ENCODE measurements around the gene TNFSF8. TPM values are rescaled to one million over a fixed set of nuclear protein-coding genes. Genes with fewer than 3 reads are reported as not detected.

Gene TNFSF8
- 1 to 10 TPM in 2 of 12 donors, under 1 TPM in 8, not detected in 2; 0.41 to 1.2 (median 0.62) TPM for polyA plus RNA-seq (ENCODE audit: insufficient read length in 12 of 12)
- long read RNA-seq, donor 1, result 0 reads
- long read RNA-seq, donor 2, result 0 reads
- long read RNA-seq, donor 3, result 0 reads
- long read RNA-seq, donor 4, partial matches to known transcripts, result 0 of 1 reads
- long read RNA-seq, donor 4, other reads (novel, unspliced or antisense), result 0 of 1 reads
- long read RNA-seq, donor 5, result 0 reads
- long read RNA-seq, donor 6, result 0 reads
- long read RNA-seq, donor 7, result 0 reads
- long read RNA-seq, donor 8, partial matches to known transcripts, result 0 of 1 reads
- long read RNA-seq, donor 8, other reads (novel, unspliced or antisense), result 0 of 1 reads
- long read RNA-seq, donor 9, result 0 reads
- long read RNA-seq, donor 10, result 0 reads
- long read RNA-seq, donor 11, result 0 reads

DNA sequence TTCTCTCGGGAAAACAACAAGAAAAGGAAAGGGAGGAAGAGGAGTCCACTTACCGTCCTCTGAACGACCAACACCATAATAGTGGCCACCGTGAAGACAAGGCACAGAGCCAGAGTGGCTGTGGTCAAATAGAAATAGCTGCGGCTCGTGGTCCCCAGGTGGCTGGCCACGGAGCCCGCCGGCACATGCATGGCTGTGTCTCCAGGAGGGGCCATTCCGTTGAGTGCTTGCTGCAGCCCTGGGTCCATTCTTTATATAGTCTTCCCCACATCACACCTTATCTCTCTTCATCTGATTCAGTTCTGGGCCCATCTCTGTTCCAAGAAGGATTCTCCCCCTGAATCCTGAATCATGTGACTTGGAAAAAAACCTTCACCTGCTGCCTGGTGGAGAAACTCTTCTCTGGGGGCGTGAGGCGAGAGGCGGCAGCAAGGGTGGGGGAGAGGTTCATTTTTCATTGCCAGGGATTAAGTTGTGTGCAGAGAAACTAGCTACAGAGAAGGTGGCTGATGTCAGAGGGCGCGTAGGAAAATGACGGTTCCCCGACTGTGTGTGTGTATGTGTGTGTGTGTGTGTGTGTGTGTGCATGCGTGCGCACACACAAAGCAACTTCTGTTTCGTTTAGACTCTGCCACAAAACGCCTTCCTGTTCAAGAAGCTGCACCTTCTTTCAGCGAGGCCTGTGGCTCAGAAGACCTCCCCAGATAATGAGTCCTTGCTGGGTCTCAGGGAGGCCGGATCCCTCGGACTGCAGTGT, at the start of gene TNFSF8:
Gene TNFSF8 (minus strand): TSS at position 536 of the 757 bp plus-strand sequence. CDS start 288 bp downstream, at position 248.
- no peak for DNase-seq

DNA sequence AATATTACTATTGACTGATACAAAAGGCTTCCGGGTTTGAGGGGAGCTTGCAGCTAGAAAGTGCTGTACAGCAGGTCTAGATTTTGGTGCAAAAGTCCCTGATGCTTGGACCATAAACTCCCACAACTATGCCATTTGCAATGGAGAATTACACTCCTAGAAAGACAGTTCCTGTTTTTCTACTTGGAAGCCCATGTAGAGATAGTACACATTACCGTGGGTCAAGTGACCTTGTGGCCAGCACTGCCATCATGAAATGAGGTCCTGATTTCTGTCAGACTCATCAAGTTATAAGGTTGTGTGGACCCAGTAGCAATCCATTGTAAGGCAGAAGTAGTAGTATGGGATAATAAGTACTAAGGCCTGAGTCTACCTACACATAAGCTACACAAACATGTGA, 42.8 kb upstream of the TNFSF8 start:
- no peak for DNase-seq

GRCh38 chr9:114972510-114973136, 42.2 kb upstream of the TNFSF8 start:
- DNase-seq, result no peak

DNA sequence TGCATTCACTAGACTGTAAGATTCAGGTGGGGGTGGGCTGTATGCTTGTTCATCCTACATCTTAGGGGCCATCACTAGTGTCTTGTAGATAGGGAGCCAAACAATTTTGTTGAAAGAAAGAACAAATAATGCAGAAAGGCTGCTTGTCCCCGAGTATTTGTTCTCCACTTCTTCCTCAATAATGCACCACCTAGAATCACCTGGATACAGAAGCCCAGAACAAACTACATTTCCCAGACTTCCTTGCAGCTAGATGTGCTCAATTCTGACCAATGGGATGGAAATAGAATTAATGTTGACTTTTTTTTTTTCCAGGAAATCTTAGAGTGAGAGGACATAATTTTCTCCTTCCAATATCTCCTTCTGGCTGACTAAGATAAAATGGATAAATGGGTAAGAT, 38.9 kb upstream of the TNFSF8 start:
- DNase-seq, result no peak

GRCh38 chr9:114968671-114969070, 38.3 kb upstream of the TNFSF8 start:
- DNase-seq, result no peak

DNA sequence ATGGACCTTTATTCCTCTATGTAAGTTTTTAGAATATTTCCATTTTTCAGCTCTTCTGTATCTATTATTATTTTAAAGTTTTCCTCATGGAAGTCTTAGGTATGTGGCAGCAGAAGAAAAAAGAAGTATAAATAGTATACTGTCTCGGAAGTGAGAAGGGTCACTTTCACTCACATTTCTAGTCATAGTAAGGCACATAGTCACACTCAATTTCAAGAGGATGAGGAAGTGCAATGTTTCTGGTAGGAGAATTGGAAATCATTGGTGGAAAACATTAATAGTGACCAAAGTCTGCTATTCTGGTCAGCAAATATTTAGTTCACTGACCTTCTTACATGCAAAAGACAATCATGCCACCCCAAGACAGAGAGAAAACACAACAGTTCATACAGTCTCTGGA, 35.2 kb upstream of the TNFSF8 start:
- DNase-seq, result no peak

- no peak for DNase-seq
These were observed 32.4 kb upstream of the TNFSF8 start for GRCh38 chr9:114962809-114963208.

GRCh38 chr9:114960276-114960675, 29.9 kb upstream of the TNFSF8 start:
- no peak for DNase-seq

DNA sequence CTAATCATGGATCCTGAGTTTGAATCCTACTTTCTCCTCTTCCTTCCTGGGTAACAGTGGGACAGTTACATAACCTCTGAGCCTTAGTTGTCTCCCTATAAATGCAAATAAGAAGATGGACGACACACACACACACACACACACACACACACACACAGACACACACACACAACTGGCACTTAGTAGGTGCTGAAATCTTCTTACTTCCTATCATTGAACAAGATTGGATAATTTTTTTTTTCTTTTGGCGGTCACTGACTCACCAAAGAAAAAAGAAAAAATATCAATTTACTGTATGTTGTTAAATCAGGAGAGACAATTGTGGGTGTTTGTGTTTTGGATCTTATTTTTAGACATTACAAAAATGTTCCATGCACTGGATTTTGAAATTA, 28.4 kb upstream of the TNFSF8 start:
- DNase-seq, result no peak

DNA sequence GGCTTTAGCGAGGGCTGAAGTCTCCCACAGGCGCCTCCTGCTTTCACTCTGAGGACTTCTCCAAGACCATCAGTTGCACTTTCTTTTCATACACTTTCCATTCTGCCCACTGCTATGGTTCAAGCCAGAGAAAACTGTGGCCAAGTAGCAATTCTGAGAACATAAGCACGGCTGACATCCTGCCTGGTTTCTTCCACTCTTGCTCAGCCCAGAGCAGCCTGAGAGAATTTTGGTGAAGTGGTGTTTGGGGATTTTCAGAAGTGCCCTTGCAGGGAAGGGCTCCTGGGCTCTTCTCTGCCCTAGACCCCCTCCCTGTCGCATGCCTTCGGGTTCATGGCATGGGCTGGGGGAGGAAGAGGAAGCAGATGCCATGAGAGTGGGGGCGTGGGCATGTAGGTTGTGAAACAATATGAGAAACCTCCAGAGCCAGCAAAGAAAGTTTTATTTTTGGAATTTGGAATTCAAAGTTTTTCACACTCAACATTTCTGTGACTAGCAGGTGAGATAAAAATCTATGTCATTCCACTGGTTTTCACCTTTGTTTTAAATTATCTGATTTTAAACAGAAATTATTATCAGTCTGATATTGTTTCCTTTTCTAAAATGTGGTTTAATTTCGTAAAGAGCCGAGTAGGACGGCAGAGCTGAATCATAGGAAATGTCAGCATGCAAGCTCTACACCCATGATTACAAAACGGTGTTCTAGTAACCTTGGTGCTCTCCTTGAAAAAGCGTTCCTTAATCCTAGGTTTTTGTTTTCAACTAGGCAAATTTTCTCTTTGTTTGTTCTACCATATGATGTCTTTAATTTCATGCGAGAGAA, 27.8 kb upstream of the TNFSF8 start:
- no peak for DNase-seq

DNA sequence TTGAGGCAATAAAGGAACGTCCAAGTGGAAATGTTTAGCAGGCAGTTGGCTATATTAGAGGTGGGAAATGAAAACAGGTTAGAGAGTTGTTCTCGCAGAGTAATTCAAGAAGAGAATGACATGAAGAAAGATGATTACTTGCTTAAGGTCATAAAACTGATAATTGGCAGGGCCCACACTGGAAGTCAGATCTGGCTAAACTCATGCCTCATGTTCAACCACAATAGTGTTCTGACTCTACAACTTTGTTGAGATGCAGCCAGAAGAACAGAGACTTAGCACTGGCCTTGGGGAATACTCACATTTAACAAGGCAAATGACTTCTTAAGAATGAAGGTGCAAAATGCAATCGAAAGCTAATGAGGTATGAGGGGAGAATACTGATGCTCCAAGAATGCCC, 27.2 kb upstream of the TNFSF8 start:
- DNase-seq, result no peak

GRCh38 chr9:114954956-114955582, 24.7 kb upstream of the TNFSF8 start:
- DNase-seq, result no peak

DNA sequence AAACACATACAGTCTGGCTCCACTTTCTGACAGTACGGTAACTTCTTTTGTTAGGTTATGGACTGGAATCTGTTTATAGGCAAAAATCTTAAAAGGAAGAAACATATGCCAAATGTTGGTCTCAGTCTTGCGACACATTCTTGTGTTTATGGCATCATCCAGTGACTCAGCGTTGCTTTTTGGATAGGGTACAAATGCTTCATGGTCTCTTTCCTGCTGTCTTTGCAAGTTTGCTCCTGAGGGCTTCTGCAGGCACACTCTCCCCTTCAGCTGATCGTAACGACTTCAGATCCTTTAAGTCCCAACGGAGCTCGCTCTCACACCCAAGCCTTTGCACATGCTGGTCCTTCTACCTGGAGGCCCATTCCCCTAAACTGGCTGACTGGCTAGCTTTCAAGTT, 23.6 kb upstream of the TNFSF8 start:
- no peak for DNase-seq

GRCh38 chr9:114953046-114953445, 22.7 kb upstream of the TNFSF8 start:
- no peak for DNase-seq

- no peak for DNase-seq
These were observed 20.4 kb upstream of the TNFSF8 start for GRCh38 chr9:114950761-114951160.

- no peak for DNase-seq
These were observed 16.7 kb upstream of the TNFSF8 start for GRCh38 chr9:114947058-114947457.

DNA sequence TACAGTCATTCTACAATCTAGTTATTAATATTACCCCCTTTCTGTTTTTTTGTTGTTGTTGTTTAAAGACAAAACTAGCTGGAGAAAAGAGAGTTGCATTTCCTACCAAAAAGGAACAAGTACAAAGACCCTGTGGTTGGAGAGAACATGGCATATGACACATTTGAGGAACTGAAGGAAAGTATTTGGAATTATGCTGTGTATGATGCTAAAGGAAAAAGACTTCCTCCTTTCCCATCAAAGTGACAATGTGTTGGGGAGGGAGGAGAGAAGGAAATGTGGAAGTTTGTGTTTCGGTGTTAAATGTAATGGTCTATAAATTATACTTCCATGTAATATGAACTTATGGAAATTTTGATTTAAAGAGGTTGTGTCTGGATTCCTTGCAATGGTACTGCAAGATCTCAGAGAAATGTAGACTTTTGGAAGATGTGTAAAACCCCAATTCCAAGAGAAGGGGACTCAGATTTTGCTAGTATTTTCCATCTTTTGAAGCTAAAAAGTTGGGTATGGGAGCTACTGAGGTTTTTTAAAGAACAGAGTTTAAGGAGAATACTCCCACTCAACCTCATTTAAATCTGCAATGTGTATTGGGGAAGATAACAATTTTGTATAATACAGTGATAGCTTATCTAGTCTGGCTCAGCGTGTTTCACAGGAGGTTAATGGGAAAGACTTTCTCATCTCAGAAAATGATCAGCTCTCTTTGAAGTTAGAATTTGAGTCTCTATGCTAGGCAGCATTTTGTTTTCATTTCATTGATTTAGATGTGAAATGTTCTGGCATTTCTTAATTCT, 15.4 kb upstream of the TNFSF8 start:
- no peak for DNase-seq

DNA sequence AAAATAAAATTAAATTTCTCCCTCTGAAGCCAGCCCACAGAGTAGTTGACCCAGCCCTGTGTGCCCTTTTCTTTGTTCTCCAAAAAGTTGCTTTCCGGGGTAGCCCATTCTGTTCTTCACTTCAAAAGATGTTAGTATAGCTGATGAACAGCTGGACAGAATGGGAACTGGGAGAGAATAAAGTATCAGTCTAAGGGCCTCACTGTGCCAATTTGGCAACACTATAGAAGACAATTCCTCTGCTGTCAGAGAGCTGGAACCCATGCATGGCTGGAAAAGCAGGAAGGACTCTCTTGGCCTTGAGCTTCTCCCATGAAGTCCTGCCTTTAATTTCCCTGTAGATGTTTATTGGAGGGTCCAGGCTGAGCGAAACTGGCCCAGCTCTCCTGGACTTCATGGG, 11.0 kb upstream of the TNFSF8 start:
- no peak for DNase-seq

GRCh38 chr9:114938687-114939575, 8.5 kb upstream of the TNFSF8 start:
- DNase-seq, result no peak
